Non-pigmented ciliary epithelial cell (primary cell): ENCODE data around the gene MYO1D.

ENCODE experiments used
- DNase-seq: peaks from one replicate; pipeline ENCODE4 v3.0.0-alpha.2; 2010; ENCODE audit warnings: low read depth

Gene MYO1D

DNA sequence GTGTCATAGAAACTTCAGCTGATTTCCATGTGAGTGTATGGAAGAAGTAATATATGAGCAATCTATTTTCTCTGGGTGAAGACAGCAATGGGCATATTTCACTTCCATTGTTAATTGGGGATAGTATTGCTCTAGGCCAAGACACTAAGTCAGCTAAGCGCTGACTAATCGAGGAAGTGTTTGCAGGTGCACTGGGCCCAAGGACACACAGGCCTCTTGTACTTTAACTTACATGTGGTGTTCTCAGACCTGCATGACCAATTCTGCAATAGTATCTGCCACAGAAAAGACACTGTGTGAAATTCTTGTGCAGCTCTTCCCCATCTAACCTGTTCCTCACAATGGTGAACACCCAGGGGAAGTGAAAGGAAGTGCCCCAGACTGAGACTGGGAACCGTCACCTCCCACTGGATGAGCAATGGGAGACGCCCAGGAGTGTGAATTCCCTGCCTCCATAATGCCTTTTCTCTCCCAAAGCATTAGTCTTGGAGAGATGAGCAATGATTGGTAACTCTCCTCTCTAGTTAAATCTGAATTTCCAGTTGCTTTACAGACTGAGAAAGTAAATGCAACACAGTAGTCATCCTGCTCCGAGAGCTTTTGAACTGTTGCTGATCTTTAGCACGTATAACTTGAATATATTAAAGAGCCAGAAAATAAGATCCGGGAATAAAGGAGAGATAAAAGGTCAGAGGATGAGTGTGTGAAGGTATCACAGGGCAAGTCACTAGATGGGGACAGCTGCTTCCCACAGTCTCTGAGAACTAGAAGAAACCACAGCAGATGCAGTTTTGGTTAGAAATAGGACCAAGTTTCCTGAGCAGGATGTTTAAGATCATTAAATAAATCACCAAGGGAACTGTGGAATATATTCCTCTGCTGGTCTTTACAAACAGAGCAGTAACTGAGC is 307.5 kb downstream of the MYO1D start:
- no peak for DNase-seq

DNA sequence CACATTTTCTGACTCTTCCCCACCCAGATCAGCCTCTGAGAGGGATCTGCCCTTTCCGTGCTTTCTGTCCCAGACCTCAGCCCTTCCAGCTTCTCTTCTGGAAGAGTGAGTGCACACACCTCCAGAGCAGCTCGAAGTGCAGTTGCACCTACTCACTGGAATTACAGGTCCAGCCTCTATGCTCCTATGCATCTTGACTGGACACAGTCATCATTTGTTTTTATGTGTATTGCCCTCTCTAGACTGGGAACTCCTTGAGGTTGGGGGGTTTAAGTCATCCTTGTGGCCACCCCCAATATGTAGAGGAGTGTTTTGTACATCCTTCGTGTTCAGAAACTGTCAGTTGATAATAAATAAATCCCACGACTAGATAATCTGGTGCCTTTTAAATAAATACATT is 308.2 kb downstream of the MYO1D start:
- DNase-seq: no peak

DNA sequence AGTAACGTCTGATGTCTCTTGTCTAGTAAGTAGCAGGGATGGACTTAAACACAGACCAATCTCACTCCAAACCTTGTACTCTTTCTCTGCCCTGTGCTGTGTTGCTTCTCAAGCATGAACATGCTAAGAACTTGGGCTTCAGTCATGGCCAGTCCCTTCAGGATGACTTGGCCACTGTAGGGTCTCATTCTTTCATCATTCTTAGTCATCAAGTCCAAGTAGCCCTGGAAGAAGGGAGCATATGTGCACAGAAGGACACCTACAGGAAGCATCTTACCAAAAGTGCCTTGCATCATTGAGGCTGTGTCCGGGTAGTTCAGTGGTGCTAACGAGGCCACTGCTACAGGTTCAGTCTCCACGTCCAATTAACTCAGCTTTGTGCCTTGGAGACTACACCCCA is 309.4 kb downstream of the MYO1D start:
- no peak for DNase-seq

DNA sequence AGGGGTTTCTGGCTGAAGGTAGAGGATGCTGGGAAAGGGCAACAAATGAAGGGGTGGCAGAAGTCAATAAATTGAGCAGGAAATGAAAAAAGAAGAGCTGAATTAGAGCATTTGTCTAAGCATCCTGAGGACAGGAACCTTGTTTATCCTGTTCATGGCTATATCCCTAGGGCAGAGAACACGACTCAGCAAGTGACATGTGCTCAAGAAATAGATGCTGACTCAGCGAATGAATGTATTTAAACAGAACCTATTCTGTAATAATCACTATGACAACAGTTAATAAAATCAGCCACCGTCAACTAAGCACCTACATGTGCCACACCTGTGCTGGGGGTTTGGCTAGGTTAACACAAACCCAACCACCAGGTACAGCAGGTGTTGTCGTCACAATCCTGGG is 309.8 kb downstream of the MYO1D start:
- DNase-seq: no peak

DNA sequence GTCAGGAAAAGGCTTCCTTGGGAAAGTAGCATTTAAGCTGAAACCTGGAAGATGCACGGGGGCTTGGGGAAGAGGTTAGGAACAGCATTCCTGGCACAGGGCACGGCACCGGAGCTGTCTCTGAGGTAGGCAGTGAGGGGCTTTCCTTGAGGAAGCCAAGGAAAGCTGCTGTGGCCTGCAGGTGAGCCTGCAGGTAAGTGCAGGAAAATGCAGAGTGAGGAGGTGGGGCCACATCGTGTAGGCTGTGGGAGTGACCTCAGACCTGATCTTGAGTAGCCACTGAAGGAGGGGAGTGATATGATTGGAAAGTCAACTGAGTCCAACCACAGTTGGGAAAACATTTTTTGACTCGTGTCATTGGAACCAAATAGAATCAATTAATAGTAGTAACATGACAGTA is 310.6 kb downstream of the MYO1D start:
- no peak for DNase-seq

DNA sequence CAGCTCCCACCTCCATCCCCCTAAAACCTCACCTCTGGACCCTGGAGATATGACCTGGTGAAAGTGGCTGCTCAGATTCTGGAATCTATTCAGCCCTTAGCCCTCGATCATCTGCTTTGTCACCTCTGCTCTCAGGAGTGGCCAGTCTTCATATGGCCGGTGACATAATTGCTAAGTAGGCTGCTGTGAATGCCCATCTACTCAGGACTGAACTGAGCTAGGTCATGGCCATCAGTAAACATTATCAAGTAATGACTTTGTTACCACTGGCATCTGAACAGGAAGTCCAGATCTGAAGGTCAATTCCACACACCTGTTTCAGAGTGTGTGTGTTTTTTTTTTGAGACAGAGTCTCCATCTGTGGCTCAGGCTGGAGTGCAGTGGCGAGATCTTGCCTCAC is 311.5 kb downstream of the MYO1D start:
- no peak for DNase-seq

DNA sequence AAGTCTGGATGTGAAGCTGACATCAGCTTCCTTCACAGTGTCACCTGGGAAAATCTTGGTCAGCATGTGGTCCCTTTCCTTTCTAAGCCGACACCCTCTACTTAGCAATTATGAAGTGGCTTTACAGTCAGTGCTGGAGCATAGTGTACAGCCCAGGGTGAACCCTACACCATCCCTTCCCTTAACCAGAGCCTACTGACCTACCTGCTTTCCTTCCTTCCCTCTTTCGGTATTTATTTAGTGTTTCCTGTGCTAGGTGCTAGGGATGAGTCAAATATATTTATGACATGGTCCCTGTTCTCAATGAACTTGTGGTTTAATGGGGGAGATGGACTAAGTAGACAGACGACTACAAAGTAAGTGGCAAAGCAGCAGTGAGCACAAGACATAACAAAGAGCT is 312.6 kb downstream of the MYO1D start:
- no peak for DNase-seq

DNA sequence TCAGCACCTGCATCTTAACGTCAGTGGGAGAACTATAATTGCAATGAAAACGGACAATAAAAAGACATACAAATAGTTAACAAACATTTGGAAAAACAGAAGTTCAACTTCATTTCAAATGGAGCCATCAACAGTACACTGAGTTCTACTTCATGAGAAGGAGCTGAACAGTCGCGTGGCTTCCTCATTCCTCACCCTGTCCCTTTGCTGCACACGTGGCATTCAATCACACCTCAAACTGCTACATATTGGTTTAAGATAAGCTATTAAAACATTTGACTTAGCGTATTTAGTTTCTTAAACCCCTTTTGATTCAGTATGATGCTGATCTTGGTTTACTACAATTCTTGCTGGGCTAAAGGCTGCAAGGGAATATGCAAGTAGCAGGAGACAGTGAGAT is 313.3 kb downstream of the MYO1D start:
- no peak for DNase-seq

DNA sequence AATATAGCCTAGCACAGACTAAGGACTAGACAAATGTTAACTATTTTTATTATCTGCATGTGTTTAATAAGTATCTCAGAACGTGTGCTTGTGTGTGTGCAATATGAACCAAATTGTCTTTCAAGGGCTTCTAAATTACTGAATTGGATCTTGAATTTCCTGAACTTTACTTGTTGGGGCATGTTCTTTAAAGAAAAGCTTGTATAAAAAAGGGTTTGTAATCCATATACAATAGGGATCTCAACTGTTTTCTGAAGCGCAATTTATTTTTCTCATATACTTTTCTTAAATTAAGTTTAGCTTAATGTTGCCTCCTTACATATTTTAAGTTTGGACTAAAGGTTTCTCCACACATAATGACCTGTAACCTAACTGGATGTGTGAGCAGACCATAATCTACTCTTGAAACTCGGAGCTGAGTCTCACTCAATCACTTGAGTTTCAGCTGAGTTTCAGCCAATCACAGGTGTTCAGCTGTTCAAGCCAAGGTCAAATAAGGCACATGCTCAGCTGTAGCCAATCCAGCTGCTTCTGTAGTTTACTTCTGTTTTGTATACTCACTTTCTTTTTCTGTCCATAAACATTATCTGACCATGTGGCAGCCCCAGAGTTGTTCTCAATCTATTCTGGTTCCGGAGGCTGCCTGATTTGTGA is 317.8 kb downstream of the MYO1D start:
- DNase-seq: no peak

DNA sequence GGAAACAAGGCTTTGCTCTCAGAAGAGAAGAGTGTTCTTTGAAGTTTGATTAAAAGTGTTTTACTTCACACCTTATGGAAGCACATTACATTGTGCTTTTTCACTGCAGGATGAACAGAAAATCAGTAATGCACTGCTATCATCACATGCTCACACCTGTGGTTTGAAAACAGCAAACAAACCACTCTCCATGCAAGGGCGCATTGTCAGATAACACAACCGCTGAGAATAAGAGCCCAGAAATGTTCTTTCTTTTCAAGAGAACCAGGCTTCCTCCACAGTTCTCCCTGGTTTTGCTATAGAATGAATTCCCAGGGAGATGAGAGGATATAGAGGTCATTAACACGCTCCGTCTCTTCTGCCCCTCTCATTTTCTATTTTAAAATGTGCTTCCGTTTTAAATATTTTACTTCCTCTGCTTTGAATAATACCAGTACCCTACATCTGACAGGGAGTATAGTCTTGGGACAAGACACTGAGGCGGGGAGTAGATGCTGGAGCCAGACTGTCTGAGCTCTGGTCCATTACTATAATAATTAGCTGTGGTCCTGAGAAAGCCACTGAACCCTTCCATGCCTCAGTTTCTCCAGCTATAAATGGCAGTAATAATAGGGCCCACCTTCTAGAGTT is 318.5 kb downstream of the MYO1D start:
- DNase-seq: no peak

DNA sequence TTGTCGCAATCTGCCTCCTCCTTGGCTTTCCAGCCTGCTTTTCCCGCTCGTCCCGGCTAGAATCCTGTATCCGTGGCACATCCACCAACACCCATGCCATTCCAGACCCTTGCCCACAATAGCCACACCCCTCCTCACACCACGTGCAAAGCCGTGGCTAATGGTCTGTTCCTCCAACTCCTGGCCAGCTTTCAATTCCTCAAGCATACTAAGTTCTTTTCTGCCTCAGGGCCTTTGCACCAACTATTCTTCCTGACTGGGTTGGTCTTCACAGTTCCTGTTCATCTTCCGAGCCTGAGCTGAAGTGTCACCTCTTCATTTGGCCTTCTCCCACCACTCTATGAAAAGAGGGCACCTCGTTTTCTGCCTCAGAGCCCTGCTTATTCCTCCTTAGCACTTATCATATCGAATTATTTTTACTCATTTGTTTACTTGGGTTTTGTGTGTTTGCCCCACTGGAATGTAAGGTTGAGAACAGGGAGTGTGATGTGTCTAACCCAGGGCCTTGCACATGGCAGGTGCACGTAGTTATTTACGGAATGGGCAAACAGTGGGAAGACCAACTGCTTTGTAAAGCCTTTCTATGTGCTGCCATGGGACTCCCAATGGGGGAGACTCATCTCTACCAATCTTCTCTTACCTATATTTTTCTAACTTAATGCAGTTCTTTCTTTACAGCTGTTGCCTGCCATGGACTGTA is 321.2 kb downstream of the MYO1D start:
- DNase-seq: no peak

DNA sequence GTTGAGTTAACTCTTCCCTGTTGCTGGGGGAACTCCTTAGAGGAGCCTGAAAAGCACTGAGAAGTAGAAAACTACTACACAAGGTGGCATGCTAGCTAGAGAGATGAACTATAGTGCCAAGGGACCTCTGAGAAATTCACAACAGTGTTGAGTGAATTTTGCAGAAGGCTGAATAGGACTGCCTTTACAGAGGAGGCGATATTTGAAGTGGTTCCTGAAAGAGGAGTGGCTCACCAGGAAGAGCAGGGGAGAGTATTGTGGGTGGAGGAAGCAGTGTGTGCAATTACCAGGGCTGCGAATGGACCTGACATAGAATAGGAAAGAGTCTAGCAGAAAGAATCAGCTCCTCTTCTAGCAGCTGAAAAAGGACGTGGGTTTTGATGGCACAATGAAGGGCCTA is 323.8 kb downstream of the MYO1D start:
- DNase-seq: no peak

DNA sequence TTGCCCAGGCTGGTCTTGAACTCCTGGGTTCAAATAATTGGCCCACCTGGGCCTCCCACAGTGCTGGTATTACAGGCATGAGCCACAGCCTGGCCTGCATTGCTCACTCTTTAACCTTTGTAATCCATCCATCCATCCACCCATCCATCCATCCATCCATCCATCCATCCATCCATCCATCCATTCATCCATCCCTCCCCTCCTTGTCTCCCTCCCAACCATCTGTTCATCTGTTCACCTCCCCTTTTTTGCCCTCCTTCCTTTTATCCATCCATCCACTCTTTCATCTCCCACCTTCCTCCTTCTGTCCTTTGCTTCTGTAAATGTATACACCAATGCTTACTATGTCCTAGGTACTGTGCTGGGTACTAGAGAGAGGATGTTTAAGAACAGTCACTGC is 324.6 kb downstream of the MYO1D start:
- DNase-seq: no peak

DNA sequence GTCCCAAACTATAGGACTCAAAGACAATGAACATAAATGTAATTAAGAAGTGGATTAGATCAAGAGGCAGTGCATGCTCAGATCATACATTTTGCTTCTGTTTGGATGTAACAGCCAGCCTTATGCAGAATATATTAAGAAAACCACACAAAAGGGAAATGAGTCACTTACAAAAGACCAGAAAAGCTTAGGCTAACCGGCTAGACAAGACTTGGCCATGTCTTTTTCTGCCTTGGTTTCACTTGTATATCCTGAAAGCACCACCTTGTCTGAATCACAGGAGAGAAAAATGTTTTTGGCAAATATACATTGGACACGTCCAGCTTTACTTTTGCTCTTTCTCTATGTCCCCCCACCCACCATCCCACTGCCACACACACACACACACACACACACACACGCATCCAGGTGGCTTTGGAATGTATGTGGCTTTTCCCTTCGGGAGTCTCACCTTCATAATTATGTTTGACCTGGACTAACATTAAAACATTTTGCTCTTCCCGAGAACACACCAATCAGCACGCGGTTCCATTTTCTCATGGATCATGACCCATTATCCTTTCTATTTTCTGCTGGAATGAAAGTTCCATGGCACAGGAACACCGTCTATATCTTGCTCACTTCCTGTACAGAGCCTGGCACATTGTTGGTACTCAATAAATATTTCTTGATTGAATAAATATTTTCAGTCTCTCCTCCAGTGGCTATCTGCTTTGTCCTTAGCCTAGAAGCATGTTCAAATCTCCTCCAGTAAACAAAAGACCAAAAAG is 325.6 kb downstream of the MYO1D start:
- DNase-seq: peak; percentile 34

DNA sequence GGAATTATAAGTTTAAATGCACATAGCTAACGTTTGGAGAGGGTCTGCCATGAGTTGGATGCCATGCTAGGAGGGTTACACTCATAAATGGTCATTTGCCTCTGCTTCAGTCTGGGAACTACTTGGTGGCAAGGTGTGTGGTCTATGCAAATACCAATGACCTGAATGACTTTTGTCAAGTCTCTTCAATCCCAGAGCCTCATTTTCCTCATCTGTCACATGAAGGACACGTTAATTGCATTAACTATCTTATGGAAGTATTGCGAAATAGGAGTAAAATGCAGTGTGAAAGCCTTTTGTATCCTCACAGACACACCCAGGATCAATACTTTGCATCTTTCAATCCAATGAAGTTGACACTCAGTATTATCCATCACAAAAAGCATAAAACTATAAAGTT is 327.4 kb downstream of the MYO1D start:
- DNase-seq: no peak

DNA sequence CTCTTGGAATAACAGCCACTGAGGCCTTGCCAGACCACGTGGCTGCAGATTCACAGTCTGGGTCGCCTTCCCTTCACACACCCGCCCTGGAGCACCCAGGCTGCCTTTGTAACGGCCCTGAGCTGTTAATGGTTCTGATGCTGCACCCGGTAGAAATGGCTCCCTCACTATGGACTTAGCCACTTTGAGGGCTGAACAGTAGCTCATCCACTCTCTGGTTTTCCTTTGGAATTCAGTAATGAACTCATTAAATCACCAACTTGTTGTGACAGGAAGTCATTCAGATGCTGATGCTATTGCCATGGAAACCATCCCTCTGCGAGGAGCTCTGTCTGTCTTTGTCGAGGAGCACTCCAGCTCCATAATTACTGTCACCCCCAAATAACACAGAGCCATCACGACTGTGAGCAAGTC is 330.9 kb downstream of the MYO1D start:
- no peak for DNase-seq

DNA sequence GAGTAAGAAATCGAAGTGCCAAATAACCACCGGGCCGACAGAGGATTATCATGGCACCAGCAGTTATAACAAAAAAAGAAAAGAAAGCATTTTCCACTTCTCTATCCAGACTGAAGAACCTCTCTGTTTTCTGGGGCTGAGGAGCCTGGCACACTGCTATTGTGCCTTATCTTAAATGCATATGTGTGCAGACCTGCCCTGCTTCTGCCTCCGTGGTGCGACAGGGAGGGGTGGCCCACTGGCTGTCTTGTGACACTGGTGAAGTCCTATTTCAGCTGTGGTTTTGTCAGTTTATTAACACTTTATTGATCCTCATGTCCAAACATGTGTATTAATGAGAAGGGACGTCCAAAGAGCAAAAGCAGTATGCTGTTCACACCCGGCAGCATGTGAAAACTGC is 334.7 kb downstream of the MYO1D start:
- no peak for DNase-seq

DNA sequence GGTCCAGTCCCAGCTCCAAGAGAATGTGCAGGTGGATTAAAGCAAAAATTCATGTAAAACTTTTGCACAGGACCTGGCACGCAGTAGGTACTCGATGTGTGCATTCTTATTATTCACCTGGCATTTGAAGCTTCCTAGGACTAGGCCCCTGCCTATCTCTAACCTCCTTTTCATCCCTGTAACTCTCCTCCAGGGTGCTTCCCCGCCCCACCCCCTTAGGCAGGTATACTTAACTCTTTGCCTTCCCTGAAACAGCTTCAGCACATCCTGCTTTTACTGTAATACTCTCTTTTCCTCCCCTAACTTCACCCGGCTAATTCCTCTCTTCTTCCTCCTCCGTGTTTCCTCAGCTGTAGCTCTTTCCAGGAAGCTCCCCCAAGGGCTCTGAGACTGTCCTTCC is 335.3 kb downstream of the MYO1D start:
- no peak for DNase-seq

DNA sequence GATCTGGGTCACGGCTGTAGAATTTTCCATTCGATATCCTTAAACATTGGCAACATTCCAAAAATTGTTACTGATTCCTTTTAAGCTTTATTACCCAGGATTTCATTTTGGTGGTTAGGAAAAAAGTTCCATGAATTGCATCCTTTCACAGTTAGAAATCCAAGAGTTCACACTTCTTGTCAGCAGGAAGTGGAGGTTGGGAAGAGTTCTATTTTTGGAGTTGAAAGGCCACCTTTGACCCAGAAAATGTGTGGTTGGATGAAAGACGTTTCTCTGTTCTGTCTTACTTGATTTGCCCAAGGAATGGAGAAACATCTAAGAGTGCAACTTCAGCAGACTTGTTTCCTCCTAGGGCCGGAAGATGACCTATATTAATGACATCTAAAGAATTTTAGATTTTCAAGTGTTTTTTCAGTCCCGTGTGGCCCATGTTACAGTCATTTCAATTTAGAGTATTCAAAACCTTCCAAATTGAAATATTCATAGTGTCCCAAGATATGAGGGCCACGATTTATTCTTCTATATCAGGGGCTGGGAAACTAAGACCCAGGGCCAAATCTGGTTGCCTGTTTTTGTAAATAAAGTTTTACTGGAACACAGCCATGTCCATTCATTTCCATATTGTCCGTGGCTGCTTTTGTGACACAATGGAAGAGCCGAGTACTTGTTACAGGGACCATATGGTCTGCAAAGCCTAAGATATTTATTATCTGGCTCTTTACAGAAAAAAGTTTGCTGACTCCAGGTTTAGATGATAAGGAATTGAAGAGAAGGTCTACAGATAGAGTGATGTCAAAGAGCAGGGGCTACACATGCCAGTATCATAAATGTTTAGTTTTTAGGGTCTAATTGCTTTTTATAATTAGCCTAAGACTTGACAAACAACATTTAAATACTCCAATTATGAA is 339.9 kb downstream of the MYO1D start:
- DNase-seq: no peak

DNA sequence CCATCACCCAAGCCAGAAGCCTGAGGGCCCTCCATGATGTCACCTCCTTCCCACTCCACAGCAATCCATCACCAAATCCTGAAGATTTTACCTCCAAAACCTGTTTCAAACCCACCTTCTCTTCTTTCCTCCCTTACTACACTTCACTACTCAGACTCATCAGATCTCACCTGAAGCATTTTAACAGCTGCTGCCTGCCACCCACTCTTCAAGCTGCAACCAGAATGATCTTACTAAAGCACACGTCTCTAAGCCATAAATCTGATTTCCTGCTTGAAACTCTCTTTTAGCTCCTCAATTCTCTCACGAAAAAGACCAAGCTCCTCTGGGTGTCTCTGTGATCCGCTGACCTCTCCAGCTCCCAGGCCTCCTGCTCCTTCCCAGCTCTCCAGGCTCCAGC is 343.6 kb downstream of the MYO1D start:
- no peak for DNase-seq

DNA sequence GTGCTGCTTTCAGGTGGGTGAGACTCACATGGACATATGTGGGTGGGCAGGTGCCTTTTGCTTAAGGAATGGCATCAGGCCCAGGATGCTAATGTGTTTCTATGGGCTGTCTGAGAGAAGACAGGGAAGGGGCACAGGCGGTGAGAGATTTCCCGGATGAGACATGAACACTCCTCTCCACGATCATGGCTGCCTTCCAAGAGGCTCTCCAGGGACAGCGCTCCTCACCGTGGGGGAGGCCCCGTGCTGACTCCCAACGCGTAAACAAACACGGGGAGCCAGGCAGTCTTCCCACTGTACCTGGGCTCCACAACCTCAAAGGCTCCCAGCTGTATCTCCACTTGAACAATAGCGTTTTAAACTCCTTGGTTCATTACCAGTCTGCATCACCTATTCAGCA is 347.3 kb downstream of the MYO1D start:
- DNase-seq: no peak
